Endothelial cell of umbilical vein (primary cell): ENCODE data around the gene CCDC146.

Source experiments
- CTCF ChIP-seq, 2 donors: IDR thresholded peaks; 1 replicate in 1 of 2; 2 replicates in 1 of 2; pipeline ENCODE4 v1.5.1; 2011; ENCODE audit warnings: low read length in 2 of 2, mild to moderate bottlenecking in 2 of 2, moderate library complexity in 2 of 2, control low read depth in 1 of 2, inconsistent platforms in 1 of 2, low read depth in 1 of 2; ENCODE audit not compliant: insufficient read depth in 1 of 2; ENCODE audit errors: extremely low read depth in 1 of 2
- EZH2 ChIP-seq: IDR thresholded peaks from 2 replicates; pipeline ENCODE4 v1.6.1; 2012; ENCODE audit warnings: borderline replicate concordance, low read depth, mild to moderate bottlenecking, moderate library complexity, low read length, inconsistent platforms; ENCODE audit not compliant: severe bottlenecking
- FOS ChIP-seq: IDR thresholded peaks from 2 replicates; pipeline ENCODE4 v1.6.1; 2011; ENCODE audit warnings: mild to moderate bottlenecking, low read length, moderate library complexity, borderline replicate concordance; ENCODE audit not compliant: insufficient read depth
- JUN ChIP-seq: IDR thresholded peaks from 2 replicates; pipeline ENCODE4 v1.6.1; 2011; ENCODE audit warnings: borderline replicate concordance, low read depth; ENCODE audit not compliant: insufficient read length, insufficient read depth
- MYC ChIP-seq: IDR thresholded peaks from one replicate; pipeline ENCODE4 v1.6.1; 2011; ENCODE audit warnings: mild to moderate bottlenecking, low read depth, low read length
- POLR2A ChIP-seq: IDR thresholded peaks from 2 replicates; pipeline ENCODE4 v1.6.1; 2012; ENCODE audit warnings: low read depth, mild to moderate bottlenecking, control low read depth, low read length
- POLR2AphosphoS5 ChIP-seq: IDR thresholded peaks from 2 replicates; pipeline ENCODE4 v1.6.1; 2012; ENCODE audit warnings: low read depth, mild to moderate bottlenecking, control low read depth, low read length, moderate library complexity; ENCODE audit not compliant: insufficient read depth

- TF ChIP-seq CTCF (IDR thresholded peaks at IDR 0.05; ENCODE audit: extremely low read depth in 1 of 2, insufficient read depth in 1 of 2, low read depth in 1 of 2, low read length in 2 of 2) (no peak), EZH2 (no peak), POLR2A (no peak), POLR2AphosphoS5 (no peak), MYC (no peak), FOS (no peak), JUN (no peak)
Observed at GRCh38 chr7:77320137-77320536, 197.7 kb downstream of the CCDC146 start.
